ENCODE results near the gene FRK. TPM values are rescaled to one million over a fixed set of nuclear protein-coding genes. Genes with fewer than 3 reads are reported as not detected.

Gene FRK
- total RNA-seq, 2 donors from 2014 or later: 2.7 to 6.3 TPM

- H3K36me3 ChIP-seq: no peaks in the 10 kb centered on the region
- H3K9me3 ChIP-seq: no peaks in the 10 kb centered on the region
- H3K27ac ChIP-seq: peak overlapping the region; percentile 77 to 85
- peaks cover 0 to 29% of the 10 kb centered on the region in 2 donors for H3K4me1 ChIP-seq
- no peaks in the 10 kb centered on the region for H3K27me3 ChIP-seq
- DNase-seq (ENCODE audit: low spot score): no peak
- H3K4me3 ChIP-seq: peak overlapping the region in 1 of 2 donors; percentile 14
- TF ChIP-seq, protein P1, sequence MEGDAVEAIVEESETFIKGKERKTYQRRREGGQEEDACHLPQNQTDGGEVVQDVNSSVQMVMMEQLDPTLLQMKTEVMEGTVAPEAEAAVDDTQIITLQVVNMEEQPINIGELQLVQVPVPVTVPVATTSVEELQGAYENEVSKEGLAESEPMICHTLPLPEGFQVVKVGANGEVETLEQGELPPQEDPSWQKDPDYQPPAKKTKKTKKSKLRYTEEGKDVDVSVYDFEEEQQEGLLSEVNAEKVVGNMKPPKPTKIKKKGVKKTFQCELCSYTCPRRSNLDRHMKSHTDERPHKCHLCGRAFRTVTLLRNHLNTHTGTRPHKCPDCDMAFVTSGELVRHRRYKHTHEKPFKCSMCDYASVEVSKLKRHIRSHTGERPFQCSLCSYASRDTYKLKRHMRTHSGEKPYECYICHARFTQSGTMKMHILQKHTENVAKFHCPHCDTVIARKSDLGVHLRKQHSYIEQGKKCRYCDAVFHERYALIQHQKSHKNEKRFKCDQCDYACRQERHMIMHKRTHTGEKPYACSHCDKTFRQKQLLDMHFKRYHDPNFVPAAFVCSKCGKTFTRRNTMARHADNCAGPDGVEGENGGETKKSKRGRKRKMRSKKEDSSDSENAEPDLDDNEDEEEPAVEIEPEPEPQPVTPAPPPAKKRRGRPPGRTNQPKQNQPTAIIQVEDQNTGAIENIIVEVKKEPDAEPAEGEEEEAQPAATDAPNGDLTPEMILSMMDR (IDR thresholded peaks at IDR 0.05): no peak
Observed at GRCh38 chr6:116008470-116009243, 52.0 kb downstream of the FRK start.

DNA sequence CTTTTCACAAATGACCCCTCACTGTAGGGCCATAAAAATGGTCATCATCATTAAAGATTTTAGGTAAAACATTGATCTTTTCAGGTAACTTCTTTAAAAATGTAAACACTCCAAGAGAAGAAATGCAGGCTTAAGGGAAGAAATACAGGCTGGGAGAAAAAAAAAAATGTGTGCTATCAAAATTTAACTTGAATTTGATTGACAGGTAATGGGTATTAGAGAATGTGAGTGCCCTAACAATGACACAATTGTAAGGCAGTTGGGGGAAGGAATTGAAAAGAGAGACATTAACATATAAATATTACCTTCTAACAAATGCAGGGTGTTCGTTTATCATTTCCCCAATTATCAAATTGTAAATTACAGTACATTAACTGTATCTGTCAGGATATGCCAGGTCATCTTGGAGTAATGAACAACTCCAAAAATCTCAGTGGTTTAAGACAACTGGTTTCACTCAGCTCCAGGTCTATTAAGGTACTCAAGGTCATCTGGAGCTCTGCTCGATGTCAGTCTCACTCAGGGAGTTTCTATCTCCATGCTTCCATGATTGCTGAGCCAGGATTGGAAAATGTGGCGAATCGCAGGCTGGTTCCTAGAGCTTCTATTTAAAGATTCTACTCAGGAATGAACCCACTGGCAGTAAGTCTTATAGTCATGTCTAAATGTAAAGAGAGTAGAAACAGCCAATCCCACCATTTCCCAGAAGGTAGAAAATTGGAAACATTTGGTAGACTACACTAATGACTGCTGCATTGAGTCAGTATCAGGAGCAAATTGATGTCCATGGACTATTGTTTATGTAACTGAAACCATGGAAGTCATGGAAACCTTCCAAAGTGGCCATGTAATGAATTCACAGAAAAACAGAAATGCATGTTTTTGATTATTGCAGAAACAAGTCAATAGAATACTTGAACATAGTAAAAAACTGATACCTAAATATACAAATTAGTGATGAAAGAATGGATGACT lies 55.6 kb downstream of the FRK start:
- H3K4me3 ChIP-seq: no peak overlapping the region
- no peaks in the 10 kb centered on the region for H3K27me3 ChIP-seq
- no peaks in the 10 kb centered on the region for H3K36me3 ChIP-seq
- H3K4me1 ChIP-seq: peaks cover 0 to 13% of the 10 kb centered on the region in 2 donors
- H3K27ac ChIP-seq: peak overlapping the region in 1 of 2 donors; percentile 52
- no peaks in the 10 kb centered on the region for H3K9me3 ChIP-seq
- TF ChIP-seq, protein P1 (IDR thresholded peaks at IDR 0.05): no peak
- DNase-seq (ENCODE audit: low spot score): no peak

DNA sequence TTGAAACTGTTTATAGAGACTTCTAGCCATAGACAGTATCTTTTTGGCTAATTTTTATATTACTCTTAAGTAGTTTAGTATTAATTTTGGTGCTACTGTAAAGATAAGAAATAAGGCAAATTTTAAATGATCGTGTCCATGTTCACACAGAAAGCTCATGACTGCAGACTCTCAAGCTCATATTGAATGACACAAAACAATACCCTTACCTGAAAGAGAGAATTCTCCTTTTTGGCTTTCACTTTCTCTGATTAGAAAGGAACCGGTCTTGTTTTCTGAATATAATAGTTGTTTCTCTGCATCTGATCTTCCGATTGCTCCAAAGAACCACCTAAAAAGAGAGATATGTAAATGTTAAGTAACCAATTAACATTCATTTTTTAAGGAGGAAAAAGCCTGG lies 57.0 kb downstream of the FRK start:
- Histone ChIP-seq H3K27me3 (no peaks in the 10 kb centered on the region), H3K36me3 (no peaks in the 10 kb centered on the region), H3K4me1 (peaks cover 0 to 5% of the 10 kb centered on the region in 2 donors), H3K27ac (no peak overlapping the region), H3K9me3 (no peaks in the 10 kb centered on the region), H3K4me3 (no peak overlapping the region)
- no peak for DNase-seq (ENCODE audit: low spot score)
- TF ChIP-seq, protein P1 (IDR thresholded peaks at IDR 0.05): no peak

DNA sequence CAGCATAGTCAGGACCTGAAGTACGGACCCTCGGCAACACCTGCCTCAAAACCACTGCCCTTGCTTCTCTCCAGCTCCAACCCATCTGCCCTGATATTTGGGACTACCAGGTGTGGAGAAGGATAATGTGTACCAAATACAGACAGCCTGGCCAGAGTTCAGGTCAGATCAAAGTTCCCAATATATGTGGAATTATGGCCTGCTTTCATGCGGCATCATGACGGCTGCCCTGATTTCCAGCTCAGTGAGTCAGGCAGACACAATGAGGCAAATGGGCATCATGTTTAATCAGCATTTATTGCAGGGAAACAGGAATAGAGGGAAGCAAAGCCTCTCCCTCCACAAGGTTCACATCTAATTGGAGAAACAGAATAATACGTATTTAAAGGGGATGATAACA lies 57.9 kb downstream of the FRK start:
- Histone ChIP-seq H3K4me3 (no peak overlapping the region), H3K27me3 (no peaks in the 10 kb centered on the region)
- TF ChIP-seq, protein P1 (IDR thresholded peaks at IDR 0.05): no peak

GRCh38 chr6:115999235-115999634 lies 61.5 kb downstream of the FRK start:
- TF ChIP-seq, protein P1 (IDR thresholded peaks at IDR 0.05): no peak
- Histone ChIP-seq H3K4me1 (no peaks in the 10 kb centered on the region), H3K9me3 (no peaks in the 10 kb centered on the region), H3K36me3 (no peaks in the 10 kb centered on the region), H3K27me3 (no peaks in the 10 kb centered on the region), H3K4me3 (no peak overlapping the region), H3K27ac (no peak overlapping the region)
- DNase-seq (ENCODE audit: low spot score): no peak

More for the DNA sequence above, 57.9 kb downstream of the FRK start:
- Histone ChIP-seq H3K36me3 (no peaks in the 10 kb centered on the region), H3K4me1 (no peaks in the 10 kb centered on the region), H3K9me3 (no peaks in the 10 kb centered on the region), H3K27ac (no peak overlapping the region)
- no peak for DNase-seq (ENCODE audit: low spot score)

Data from right atrium auricular region (tissue), 2 donors.